ENCODE results near the gene SUGT1.
"Not testable (repeated sequence)": the region's sequence is repeated elsewhere in the genome, so short reads cannot be mapped to it uniquely, and the experiment has no call there.

SUGT1 gene

GRCh38 chr13:52665325-52665724 is 12.7 kb downstream of the SUGT1 start:
- no peak for DNase-seq

- no peak for DNase-seq
Measured at GRCh38 chr13:52669677-52670076, 17.0 kb downstream of the SUGT1 start.

- DNase-seq, result no peak
Measured at GRCh38 chr13:52670726-52671125, 18.1 kb downstream of the SUGT1 start.

- no peak for DNase-seq
Measured at GRCh38 chr13:52673465-52673864, 20.8 kb downstream of the SUGT1 start.

- DNase-seq, result no peak
Measured at GRCh38 chr13:52677823-52678222, 25.2 kb downstream of the SUGT1 start.

GRCh38 chr13:52685806-52686205 is 33.2 kb downstream of the SUGT1 start:
- not testable (repeated sequence) for DNase-seq

GRCh38 chr13:52686376-52686775 is 33.7 kb downstream of the SUGT1 start:
- DNase-seq, result no peak

- no peak for DNase-seq
Measured at GRCh38 chr13:52695856-52696255, 43.2 kb downstream of the SUGT1 start.

GRCh38 chr13:52696566-52696965 is 43.9 kb downstream of the SUGT1 start:
- DNase-seq, result no peak

GRCh38 chr13:52701728-52702465 is 49.3 kb downstream of the SUGT1 start:
- no peak for DNase-seq

- DNase-seq, result no peak
Measured at GRCh38 chr13:52703482-52703881, 50.8 kb downstream of the SUGT1 start.

- DNase-seq, result no peak
Measured at GRCh38 chr13:52706081-52706480, 53.4 kb downstream of the SUGT1 start.

GRCh38 chr13:52707375-52707774 is 54.7 kb downstream of the SUGT1 start:
- DNase-seq, result no peak

- not testable (repeated sequence) for DNase-seq
Measured at GRCh38 chr13:52708266-52708665, 55.6 kb downstream of the SUGT1 start.

- no peak for DNase-seq
Measured at GRCh38 chr13:52711286-52711685, 58.6 kb downstream of the SUGT1 start.

- no peak for DNase-seq
Measured at GRCh38 chr13:52712385-52712784, 59.7 kb downstream of the SUGT1 start.

GRCh38 chr13:52713894-52714293 is 61.3 kb downstream of the SUGT1 start:
- peak in 11 of 56 donors; percentile 2 to 49 (median 10) for DNase-seq

GRCh38 chr13:52720904-52721303 is 68.3 kb downstream of the SUGT1 start:
- not testable (repeated sequence) for DNase-seq

- not testable (repeated sequence) for DNase-seq
Measured at GRCh38 chr13:52721356-52721755, 68.7 kb downstream of the SUGT1 start.

GRCh38 chr13:52723181-52723580 is 70.5 kb downstream of the SUGT1 start:
- DNase-seq, result no peak

GRCh38 chr13:52725302-52725701 is 72.7 kb downstream of the SUGT1 start:
- DNase-seq, result no peak

- no peak for DNase-seq
Measured at GRCh38 chr13:52726258-52726657, 73.6 kb downstream of the SUGT1 start.

GRCh38 chr13:52734075-52734623 is 81.5 kb downstream of the SUGT1 start:
- no peak for DNase-seq
